ENCODE results near the gene TRIM15.

TRIM15 gene

DNA sequence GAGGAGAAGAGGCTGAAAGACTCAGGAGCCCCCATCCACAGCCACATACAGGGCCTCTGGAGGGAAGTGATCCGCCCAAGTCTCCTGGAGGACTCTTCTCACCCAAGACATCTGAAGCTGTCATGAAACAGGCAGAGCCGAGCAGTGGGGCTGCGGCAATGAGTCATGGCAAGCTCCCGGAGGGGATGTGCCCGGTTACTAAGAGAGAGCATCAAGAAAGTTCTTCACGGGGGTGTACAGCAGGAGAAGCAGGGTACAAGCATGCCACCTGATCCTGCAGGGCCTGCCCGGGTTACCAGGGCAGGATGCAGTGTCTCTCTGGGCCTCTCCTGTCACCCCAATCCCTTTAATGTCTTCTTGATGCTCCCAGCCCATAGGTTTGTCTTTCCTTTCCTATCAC, 28.7 kb downstream of the TRIM15 start:
- no peak overlapping the region for H3K4me3 ChIP-seq (replicated peaks; ENCODE audit: insufficient read depth, low read length)
- no peak for DNase-seq (ENCODE audit: low read depth in 1 of 2, low spot score in 1 of 2)
- H3K27me3 ChIP-seq (ENCODE audit: insufficient read depth, poor library complexity, severe bottlenecking), result no peaks in the 10 kb centered on the region
- TF ChIP-seq, protein P1, sequence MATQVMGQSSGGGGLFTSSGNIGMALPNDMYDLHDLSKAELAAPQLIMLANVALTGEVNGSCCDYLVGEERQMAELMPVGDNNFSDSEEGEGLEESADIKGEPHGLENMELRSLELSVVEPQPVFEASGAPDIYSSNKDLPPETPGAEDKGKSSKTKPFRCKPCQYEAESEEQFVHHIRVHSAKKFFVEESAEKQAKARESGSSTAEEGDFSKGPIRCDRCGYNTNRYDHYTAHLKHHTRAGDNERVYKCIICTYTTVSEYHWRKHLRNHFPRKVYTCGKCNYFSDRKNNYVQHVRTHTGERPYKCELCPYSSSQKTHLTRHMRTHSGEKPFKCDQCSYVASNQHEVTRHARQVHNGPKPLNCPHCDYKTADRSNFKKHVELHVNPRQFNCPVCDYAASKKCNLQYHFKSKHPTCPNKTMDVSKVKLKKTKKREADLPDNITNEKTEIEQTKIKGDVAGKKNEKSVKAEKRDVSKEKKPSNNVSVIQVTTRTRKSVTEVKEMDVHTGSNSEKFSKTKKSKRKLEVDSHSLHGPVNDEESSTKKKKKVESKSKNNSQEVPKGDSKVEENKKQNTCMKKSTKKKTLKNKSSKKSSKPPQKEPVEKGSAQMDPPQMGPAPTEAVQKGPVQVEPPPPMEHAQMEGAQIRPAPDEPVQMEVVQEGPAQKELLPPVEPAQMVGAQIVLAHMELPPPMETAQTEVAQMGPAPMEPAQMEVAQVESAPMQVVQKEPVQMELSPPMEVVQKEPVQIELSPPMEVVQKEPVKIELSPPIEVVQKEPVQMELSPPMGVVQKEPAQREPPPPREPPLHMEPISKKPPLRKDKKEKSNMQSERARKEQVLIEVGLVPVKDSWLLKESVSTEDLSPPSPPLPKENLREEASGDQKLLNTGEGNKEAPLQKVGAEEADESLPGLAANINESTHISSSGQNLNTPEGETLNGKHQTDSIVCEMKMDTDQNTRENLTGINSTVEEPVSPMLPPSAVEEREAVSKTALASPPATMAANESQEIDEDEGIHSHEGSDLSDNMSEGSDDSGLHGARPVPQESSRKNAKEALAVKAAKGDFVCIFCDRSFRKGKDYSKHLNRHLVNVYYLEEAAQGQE (IDR thresholded peaks at IDR 0.05; ENCODE audit: insufficient replicate concordance, low read depth), result no peak
- TF ChIP-seq, protein P2, sequence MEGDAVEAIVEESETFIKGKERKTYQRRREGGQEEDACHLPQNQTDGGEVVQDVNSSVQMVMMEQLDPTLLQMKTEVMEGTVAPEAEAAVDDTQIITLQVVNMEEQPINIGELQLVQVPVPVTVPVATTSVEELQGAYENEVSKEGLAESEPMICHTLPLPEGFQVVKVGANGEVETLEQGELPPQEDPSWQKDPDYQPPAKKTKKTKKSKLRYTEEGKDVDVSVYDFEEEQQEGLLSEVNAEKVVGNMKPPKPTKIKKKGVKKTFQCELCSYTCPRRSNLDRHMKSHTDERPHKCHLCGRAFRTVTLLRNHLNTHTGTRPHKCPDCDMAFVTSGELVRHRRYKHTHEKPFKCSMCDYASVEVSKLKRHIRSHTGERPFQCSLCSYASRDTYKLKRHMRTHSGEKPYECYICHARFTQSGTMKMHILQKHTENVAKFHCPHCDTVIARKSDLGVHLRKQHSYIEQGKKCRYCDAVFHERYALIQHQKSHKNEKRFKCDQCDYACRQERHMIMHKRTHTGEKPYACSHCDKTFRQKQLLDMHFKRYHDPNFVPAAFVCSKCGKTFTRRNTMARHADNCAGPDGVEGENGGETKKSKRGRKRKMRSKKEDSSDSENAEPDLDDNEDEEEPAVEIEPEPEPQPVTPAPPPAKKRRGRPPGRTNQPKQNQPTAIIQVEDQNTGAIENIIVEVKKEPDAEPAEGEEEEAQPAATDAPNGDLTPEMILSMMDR (IDR thresholded peaks at IDR 0.05; ENCODE audit: insufficient read depth, low read length), result no peak
- TF ChIP-seq GABPA (IDR thresholded peaks at IDR 0.05; ENCODE audit: low read depth) (no peak), SPI1 (IDR thresholded peaks at IDR 0.05; ENCODE audit: borderline replicate concordance, low read depth) (no peak), POLR2AphosphoS5 (IDR thresholded peaks at IDR 0.05; ENCODE audit: low read depth) (no peak)
- no peak overlapping the region for H3K27ac ChIP-seq (replicated peaks)

DNA sequence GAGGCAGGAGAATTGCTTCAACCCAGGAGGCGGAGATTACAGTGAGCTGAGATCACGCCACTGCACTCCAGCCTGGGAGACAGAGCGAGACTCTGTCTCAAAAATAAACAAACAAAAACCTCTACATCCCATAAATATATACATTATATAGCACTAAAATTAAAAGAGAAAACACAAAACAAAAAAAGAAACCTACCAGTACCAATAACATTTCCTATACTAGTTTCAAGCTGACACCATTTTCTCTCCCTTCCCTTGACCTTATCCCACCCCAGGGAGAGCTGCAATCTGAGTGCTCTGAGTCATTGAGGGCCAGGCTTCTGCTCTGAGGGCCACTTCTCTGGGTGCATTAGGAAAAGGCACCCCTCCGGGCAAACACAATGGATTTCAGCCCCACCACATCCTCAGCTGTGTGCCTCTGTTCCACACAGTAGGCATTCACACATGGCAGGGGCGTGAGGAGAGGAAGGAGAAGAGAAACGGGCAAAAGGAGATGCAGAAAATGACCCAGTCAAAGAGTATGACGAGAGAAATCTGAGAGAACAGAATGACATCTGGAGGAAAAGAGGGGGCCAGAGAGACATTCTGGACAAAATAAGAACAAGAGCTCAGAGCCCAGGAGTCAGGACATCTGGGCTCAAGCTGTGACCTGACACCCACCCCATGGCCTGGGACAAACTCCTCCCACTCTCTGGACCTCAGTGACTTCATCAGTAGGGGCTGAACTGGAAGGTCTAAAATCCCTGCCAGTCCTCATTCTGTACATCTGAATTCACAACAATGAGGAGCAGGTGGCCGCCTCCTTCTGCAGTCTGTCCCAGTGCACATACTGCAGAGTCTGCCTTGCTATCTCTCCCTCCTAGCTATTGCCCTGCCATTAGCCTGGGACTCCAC, 31.7 kb downstream of the TRIM15 start:
- no peak for DNase-seq (ENCODE audit: low read depth in 1 of 2, low spot score in 1 of 2)
- H3K27me3 ChIP-seq (ENCODE audit: insufficient read depth, poor library complexity, severe bottlenecking), result no peaks in the 10 kb centered on the region
- no peak for TF ChIP-seq POLR2AphosphoS5 (IDR thresholded peaks at IDR 0.05; ENCODE audit: low read depth)
- TF ChIP-seq, protein P2 (IDR thresholded peaks at IDR 0.05; ENCODE audit: insufficient read depth, low read length), result no peak
- TF ChIP-seq GABPA (IDR thresholded peaks at IDR 0.05; ENCODE audit: low read depth), result no peak
- TF ChIP-seq, protein P1 (IDR thresholded peaks at IDR 0.05; ENCODE audit: insufficient replicate concordance, low read depth), result no peak
- no peak for TF ChIP-seq SPI1 (IDR thresholded peaks at IDR 0.05; ENCODE audit: borderline replicate concordance, low read depth)
- H3K4me3 ChIP-seq (replicated peaks; ENCODE audit: insufficient read depth, low read length), result no peak overlapping the region
- no peak overlapping the region for H3K27ac ChIP-seq (replicated peaks)

DNA sequence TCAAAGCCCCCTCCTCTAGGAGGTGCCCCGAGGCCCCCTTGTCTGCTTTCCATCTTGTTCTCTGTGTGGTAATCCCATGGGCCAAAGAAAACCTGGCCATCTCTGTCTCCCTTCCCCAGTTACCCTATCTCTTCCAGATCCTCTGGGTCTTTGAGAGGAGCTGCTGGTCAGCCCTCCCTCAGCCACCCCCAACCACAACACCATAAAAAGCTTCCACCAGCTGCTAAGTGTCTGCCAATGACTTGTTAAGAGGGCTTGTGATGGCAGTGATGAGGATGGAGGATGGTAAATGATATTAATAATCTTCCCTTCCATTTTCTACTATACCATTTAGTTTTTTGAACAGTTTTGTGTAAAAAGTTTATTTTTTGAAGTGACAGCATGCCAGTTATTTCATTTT, 32.6 kb downstream of the TRIM15 start:
- no peak for DNase-seq (ENCODE audit: low read depth in 1 of 2, low spot score in 1 of 2)
- no peak overlapping the region for H3K4me3 ChIP-seq (replicated peaks; ENCODE audit: insufficient read depth, low read length)
- no peak overlapping the region for H3K27ac ChIP-seq (replicated peaks)
- no peak for TF ChIP-seq GABPA (IDR thresholded peaks at IDR 0.05; ENCODE audit: low read depth)
- TF ChIP-seq, protein P1 (IDR thresholded peaks at IDR 0.05; ENCODE audit: insufficient replicate concordance, low read depth), result no peak
- H3K27me3 ChIP-seq (ENCODE audit: insufficient read depth, poor library complexity, severe bottlenecking), result no peaks in the 10 kb centered on the region

Measured in HL-60 (cell line).